ENCODE results near the gene SDC3.

Gene SDC3

DNA sequence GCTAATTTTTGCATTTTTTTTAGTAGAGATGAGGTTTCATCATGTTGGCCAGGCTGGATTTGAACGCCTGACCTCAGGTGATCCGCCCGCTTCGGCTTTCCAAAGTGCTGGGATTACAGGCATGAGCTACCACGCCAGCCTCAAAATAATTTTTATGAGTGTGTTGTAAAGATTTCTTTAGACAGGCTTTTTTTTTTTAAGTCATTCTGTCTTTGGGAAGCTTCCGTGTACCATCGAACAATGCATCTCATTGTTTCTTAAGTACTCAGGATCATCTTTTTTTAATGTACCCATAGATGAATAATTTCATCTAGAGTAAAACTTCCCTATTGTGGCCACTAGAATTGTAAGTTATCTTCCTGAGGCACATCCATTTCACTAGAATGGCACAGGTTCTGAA lies 19.6 kb upstream of the SDC3 start:
- no peak for DNase-seq

DNA sequence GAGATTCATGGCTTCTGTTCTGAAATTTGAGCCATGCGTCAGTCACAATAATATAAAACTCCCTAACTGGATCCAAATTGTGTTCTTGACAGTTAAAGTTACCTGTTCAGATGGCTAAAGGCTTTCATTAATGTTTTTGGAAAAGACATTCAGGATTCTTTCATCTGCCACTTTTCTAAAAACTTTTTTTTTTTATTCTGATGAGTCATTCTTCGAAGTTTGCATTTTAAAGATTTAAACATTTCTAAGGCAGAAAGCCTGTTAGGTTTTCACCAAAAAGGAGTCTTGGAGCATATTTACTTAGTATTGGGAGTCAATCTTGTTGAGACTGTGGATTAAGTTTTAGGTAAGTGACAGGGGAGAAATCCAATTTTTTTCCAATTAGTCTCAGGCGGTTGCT lies 18.9 kb upstream of the SDC3 start:
- DNase-seq, result no peak

DNA sequence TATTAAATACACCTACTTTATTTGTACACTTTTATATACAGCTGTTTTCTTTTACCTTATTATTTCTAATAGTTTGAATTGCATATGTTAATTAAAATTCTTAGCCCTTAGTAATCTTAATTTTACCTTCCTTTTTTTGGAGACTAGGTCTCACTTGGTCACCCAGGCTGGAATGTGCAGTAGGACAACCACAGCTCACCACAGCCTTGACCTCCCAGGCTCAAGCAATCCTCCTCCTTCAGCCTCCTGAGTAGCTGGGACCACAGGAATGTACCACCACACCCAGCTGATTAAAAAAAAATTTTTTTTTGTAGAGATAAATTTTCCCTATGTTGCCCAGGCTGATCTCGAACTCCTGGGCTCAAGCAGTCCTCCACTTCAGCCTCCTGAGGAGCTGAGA lies 15.0 kb upstream of the SDC3 start:
- no peak for DNase-seq

DNA sequence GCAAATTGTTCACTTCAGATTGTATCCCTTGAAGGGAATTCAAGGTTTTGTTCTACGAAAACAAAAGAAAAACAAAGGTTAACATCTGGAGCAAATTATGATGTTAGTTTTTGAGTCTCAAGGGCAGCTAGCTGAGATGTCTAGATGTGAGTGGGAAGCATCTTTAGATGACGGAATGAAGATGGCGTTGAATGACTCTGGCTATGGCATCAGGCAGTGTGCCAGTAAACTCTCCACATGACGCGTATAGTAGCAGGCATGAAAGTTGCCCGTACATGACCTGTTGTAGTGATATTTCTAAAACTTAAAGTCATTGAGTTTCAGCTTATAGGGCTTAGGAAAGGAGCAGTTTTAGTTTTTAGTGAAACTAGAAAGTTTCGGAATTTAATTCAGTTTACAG lies 12.3 kb upstream of the SDC3 start:
- DNase-seq, result no peak

DNA sequence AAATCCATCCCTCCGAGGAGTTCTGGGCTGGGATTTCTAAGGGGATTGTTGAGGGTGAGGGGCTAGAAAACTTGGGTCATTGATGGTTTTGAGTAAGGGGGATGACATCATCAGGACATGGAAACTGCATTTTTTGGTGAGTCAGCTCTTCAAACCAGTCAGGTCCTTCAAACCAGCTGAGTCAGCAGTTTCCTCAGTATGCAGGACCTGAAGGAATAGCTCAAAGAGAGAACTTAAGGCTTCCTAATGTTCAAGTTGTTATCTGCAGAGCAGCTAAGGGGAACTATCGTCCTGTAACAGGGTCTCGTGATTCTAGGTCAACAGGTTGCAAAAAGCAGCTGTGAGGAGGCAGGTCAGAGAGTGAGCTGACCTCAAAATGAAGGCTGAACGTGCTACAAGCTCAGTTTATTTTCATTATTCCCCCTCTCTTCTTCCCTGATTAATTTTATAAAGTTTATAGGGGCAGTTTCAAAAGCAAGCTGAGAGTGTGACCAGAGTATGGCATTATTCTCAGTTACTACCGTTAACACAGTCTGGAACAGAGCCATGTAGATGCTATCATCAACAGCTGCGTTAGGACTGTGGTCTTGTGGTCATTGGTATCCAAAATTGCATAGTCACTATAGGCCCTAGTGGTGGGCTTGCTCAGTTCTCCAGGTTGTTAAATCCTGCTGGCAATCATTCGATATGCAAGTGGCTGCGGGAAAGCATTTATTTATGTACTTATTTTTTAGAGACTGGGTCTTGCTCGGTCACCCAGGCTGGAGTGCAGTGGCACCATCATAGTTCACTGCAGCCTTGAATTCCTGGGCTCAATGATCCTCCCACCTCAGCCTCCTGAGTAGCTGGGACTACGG lies 10.7 kb upstream of the SDC3 start:
- peak; percentile 20 for DNase-seq

DNA sequence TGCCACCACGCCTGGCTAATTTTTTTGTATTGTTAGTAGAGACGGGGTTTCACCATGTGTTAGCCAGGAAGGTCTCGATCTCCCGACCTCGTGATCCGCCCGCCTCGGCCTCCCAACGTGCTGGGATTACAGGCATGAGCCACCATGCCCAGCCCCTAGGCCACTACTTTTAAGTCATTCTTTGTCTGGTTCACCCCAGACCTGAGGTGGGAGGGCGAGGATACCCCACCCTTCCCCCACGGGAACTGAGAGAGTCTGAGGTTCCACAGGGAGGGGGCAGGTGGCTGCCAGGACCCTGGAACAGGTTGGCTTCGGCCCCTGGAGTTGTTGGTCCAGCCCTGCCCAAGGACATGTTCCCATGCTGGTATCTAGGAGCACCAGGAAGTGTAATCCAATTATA lies 7.7 kb upstream of the SDC3 start:
- DNase-seq, result no peak

DNA sequence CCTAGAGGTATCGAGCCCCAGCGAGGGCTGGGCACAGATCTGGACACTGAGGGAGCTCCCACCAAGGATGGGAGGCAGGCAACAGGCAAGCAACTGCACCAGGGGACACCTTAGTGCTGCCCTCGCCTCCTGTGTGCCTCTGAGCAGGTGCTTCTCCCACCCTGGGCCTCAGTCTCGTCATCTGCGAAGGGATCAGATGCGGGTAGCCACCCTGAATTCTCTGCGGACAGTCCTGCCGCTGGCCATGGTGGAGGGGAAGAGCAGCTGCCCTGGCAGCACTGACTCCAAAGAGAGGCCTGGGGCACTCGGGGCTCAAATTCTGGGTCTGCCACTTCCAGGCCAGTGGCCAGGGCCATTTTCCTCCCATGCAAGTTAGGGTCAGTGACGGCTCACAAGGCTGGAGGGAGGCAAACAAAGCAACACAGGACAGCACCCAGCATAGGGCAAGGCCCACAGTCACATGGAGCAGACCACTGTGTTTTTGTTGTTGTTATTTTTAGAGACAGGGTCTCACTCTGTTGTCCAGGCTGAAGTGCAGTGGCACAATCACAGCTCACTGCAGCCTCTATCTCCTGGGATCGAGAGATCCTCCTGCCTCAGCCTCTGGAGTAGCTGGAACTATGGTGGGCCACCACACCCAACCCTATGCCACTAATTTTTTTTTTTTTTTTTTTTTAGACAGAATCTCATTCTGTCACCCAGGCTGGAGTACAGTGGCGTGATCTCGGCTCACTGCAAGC lies 7.1 kb upstream of the SDC3 start:
- DNase-seq, result no peak

DNA sequence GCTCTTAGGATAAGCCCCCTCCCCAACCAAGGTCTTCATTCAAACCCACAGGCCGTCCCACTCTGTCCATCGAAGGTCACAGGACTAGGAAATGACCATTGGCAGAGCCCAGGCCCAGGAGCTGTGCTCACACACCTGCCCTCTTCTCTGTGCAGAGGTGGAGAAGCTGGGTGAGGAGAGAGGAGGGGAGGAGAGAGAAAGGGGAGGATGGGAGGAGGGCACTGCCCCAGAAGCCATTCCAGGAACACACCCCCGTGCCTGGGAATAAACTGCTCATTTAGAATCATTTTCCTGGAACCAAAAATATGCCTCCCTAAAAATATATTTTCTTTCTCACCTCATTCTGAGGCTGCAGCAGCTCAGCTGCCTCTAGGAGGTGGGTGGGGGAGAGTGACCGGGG lies 6.4 kb upstream of the SDC3 start:
- DNase-seq, result no peak

DNA sequence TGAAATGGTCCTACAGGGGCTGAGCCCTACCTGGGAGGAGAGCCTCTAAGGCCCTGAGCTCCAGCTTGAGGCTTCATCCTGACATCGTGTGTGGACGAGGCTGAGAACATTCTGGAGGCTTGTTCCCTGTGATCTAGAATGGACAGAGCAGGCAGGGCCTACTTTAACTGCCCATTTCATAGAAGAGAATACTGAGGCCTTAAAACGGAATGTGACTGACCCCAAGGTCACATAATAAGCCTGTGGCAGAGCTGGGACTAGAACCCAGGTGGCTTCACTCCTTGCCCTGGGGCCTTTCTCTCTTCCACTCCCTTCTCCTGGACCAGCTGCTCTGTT lies 6.0 kb upstream of the SDC3 start:
- no peak for DNase-seq

DNA sequence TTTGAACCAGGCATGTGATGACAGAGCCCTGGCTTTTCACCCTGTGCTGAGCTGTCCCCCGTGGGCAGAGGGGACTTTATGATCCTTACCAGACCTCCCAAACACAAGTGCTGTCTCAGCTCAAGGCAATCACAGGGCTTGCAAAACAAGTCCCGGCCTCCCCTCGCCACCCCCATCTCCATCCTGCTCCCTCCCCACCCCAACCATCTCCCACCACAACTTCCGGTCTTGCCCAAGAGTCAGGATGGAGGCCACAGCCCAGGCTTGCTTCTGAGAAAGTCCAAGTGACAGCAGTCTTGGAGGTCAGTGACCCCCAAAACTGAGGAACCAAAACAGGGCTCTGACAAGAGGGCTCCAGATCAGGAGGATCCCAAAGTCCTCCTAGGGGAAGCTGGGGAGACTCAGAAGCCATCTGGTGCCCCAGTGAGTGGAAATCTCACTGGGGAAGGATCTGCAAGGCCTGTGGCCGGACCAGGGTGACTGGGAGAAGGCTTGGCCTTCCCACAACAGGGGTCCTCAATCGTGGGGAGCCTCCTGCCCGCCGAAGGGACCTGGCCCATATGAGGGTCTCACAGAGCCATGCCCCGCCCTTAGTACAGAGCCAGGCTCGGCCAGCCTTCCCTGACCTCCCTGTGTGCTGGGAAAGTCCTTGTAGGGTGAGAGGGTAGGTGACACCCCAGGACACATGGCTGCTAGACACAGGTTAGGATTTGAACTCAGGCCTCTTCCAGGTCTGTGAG lies 4.5 kb upstream of the SDC3 start:
- peak; percentile 54 for DNase-seq

DNA sequence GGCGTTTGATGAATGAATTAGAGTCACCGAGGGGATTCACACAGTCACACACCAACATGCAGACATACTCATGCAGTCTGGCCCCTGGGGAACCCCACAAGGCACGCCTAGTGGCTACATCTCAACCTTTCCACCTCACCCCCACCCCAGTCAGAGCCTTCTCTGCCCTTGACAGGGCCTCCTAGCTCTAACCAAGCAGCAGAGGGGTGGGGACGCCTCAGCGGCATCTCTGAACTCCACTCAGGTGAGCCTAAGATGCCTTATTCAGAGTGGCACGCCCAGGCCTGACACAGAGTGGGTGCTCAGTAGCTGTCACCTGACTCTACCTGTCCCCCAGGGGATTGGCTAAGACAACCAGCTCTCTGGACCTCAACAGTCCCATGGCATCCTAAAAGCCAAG lies 3.7 kb upstream of the SDC3 start:
- no peak for DNase-seq

DNA sequence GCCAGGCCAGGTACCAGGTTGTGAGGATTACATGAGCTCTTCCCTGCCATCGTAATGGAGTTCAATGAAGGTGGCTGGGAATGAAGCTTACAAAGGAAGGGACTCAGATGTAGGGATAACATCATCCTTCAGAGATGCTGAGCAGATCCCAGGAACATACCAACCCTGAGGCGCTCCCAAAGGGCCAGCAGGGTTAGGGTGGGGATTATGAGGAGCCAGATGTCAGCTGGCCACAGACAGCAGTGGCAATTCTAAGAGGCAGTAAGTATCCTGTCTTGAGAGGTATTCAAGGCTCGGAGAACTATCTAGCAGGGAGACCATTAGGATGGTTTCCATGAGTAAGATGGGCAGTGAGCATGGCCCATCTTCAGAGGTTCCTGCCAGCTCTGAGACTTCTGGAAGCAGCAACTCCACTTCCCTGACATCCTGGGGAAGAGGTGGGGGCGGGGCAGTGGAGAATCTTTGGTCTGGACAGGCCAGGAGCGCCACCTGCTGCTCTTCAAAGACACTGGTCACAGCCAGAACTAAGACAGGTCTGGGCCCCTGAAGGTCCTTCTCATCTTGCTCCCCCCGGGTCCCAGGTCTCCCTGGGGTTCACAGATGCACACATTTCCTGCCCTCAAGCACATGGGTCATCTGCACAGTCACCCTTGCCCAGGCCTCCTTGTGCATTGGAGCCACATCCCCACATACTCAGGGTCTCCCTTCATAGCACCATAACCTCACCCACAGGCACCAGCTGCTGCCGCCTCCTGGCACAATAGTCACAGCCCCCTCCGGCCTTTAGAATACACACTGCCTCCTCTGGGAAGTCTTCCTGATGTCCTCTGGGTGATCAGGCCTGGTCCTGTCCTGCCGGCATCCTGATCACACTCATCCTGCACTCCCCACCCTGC lies 2.7 kb upstream of the SDC3 start:
- DNase-seq, result peak; percentile 56

DNA sequence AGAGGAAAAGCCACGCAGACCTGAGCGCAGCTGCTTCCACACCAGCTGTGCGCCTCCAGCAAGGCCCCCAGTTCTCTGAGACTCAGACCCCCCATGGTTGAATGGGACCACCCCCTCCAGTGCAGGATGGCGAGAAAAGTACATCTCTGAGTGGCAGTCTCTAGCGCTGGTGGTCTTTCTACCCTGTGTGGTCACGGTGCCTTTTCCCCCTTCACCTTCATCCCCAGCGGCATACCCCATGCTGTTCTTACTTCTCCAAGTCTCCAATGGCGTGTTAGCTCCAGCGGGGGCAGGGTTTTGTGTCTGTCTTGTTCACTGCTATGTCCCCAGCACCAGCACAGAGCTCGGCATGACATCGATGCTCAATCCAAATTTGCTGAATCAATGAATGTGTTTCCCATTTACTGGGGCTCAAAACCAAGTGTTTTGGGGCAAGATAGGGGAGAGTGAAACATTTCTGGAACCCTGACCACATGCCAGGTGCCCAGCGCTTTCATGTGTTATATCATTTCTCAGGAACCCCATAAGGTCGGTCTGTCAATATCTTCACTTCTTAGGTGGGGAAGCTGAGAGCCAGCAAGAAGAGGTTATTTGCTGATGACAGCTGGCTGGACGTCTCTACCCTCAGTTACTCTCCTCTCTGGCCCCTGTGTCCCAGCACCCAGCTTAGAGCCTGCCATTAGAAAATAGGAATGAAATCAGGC lies 959 bp upstream of the SDC3 start:
- no peak for DNase-seq

DNA sequence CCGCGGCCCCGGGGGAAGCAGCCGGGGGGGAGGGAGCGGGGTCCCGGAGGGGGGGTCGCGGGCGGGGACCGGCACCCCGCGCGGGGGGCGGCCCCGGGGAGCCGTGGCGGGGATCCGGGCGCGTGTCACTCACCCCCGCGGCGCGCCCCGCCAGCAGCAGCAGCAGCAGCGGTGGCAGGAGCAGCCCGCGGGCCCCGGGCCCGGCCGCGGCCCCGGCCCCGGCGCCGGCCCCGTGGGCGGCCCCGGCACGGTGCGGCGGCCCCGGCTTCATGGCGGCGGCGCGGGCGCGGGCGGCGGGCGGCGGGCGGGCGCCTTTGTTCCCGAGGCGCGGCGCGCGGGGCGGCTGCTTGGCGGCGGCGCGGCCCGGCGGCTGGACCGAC lies 252 bp downstream of the SDC3 start:
- DNase-seq, result no peak

DNA sequence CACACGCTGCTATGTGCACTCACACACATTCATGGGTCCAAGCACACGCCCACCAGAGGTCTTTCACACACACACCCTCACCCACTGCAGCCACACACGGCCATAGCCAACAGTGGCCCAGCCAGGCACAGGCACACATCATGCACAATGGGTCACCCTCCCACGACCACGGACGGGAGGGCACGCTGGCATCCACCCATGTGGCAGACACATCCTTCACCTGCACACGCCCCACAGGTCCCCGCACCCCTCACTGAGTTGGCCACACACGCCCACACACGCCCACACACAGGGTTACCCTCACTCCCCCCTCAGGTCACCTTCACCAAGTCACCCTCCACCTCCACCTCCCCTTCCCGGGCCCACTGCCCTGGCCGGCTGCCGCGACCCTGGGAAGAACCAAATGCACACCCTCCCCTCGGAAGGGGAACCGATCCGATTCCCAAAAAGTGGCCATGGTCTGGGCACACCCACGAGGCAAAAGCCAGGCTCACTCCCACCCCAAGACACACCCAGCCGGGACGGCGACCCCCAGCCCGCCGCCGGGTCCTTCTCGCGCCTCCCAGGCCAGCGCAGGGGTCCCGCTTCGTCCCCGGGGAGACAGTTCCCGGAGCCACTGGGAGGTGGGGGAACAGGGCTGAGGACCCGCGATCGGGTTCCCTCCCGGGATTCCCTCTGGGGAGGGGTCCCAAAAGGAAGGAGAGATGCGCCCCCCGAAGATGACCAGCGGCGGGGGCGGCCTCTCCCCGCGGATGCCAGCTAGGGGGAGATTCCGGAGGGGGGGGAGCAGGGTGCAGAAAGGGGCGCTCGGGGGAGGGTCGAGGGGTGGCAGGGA lies 860 bp downstream of the SDC3 start:
- DNase-seq, result no peak

DNA sequence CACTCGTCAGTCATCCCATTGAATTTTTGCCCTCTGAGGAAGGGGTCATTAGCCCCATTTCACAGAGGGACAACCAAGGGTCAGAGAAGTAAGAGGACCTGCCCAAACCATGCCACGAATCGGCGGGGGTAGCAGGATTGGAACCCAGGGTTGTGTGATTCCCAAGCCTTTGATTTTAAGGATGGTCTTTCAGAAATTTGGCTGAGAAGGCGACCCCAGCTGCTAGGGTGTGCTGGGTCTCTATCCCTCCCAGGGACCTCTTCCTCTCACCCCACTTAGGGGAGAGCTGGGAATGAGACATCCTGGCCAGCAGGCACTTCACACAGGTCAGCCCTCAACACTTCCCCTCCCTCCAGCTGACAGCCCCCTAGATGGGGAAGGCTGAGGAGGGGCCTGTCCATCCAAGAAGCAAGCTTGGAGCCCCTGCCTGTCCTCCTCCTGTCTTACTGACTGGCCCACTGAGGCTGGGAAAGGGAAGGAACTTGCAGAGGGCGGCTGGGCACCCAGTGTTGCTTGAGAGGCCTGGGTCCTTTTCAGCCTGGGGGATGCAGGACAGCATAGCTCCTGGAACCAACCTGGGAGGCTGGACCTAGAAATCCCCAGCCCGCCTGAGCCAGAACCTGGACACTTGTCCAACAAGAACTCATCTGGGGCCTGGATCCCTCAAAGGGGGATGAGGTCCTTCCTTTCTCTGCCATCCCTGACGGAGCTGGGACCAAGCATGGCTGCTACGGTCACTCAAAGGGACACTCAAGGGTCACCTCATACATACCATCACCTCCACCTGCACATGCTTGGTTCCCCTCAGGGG lies 1.7 kb downstream of the SDC3 start:
- no peak for DNase-seq

DNA sequence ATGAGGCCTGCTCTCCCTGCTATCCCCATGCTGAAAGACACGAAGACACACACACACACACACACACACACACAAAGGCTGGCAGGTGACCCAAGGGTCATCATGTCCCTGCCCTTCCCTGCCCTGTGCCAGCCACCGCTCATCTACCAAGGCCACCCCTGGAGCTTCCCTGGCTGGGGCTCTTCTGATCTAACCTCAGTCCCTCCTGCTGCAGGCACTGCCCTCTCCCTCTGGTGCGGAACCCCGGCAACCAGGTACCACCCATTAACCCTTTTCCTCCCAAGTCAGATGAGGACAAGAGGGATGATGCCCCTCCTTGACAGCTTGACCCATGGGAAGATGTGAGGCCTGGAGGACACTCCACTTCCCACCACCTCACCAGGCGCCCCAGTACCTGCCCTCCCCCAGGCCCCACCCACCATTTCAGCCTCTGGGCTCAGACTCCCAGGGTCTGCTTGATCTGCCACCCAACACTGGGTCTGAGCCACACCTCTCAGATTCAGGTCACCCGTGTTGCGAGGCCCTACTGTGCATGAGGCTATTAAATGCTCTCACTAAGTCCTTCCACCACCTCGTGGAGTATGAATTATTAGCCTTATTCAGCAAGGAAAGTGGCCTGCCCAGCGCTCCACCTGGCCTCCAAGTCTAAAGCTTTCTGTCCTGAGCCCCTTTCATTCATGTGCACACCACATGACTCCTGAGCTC lies 2.5 kb downstream of the SDC3 start:
- DNase-seq, result no peak

DNA sequence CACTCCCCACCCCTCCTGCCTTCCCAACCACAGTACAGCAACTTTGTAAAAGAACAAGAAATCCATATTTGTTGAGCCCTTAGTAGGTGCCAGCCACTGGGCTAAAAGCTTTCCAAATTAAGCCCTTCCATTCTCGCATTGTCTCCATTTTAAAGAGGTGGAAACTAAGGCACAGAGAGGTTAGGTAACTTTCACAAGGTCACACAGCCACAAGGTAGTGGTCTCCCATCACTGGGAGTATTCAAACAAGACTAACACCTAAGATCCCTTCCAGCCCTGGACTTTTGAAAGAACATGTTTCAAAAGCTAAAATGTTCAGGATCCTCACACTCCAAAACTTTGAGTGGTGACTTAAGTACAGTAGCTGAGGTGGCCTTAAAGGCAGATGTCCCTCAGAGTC lies 3.2 kb downstream of the SDC3 start:
- no peak for DNase-seq

DNA sequence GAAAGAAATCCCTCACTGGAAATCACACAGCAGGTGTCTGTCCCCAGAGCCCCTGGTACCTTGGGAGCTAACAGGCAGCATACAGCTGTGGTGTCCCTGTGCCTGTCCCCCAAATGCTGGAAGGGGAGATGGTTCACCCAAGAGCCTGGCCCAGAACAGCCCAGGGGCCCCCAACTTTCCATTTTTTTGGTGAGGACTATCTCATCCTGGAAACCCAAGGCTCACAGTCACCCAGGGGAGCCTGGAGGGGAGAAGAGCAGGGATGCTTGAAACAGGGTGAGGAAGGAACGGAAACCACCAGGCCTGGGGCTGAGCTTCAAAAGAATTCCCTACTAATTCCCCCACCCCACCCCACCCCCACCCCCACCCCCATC lies 3.6 kb downstream of the SDC3 start:
- DNase-seq, result no peak
